ENCODE measurements around the gene ITGB5.

- TF ChIP-seq CTCF (IDR thresholded peaks at IDR 0.05): no peak
- no peak for TF ChIP-seq POLR2A (IDR thresholded peaks at IDR 0.05)
Measured at GRCh38 chr3:124814620-124815421, 72.3 kb downstream of the ITGB5 start.
